K562 (cell line): ENCODE results near the gene STARD13. TPM values are rescaled to one million over a fixed set of nuclear protein-coding genes. Genes with fewer than 3 reads are reported as not detected.

Source experiments
- ATAC-seq: fragments of 200-7000 bp; cut with Tn5 transposase; 3 replicates; pipeline ENCODE4 v1.9.1; 2020; ENCODE audit warnings: moderate library complexity
- BruUV-seq: library from RNA; stranded (reverse); fragments of 400-500 nt; replicated peaks from 2 replicates; lab custom pipeline; 2021; lab: Mats Ljungman, UMichigan
- CTCF ChIA-PET: fragments of 300-600 bp; formaldehyde crosslinking; extraction: SDS; loops from one replicate; lab custom pipeline; 2021; ENCODE audit warnings: low intra/inter-chr PET ratio; lab: Yijun Ruan, JAX
- POLR2A ChIA-PET: fragments of 300-600, 350-650 bp; sonication (Branson Sonifier 250); formaldehyde crosslinking; extraction: SDS; loops from one replicate; lab custom pipeline; 2021; ENCODE audit warnings: antibody characterized with exemption, inconsistent platforms; lab: Yijun Ruan, JAX
- DNase-seq, 4 experiments: peaks; one replicate each; pipeline versions ENCODE4 v3.0.0 to v3.0.0-alpha.2; 2011 to 2018; ENCODE audit warnings: low spot score in 3 of 4, mixed read lengths in 3 of 4; ENCODE audit errors: extremely low read depth in 1 of 4
- FAIRE-seq: peaks from 2 replicates; lab custom pipeline; 2011; peaks lifted over from hg19 to GRCh38; lab: Jason Lieb, UNC
- H2AFZ ChIP-seq: 2 replicates; pipeline ENCODE4 v1.6.0; 2011; ENCODE audit warnings: low read depth, low read length, control low read depth, inconsistent platforms
- H3K27ac ChIP-seq: fragments of 200-600 bp; 3 replicates; pipeline ENCODE4 v1.8.0; 2011; ENCODE audit warnings: low read depth, mild to moderate bottlenecking, control low read depth, inconsistent platforms, low read length, moderate library complexity, mixed read lengths; ENCODE audit errors: extremely low read depth
- H3K27me3 ChIP-seq, 2 experiments: fragments of 300-600 bp in 1 of 2; 2 replicates in 1 of 2; 3 replicates in 1 of 2; pipeline versions ENCODE4 v1.6.0 to v1.8.0; 2011; ENCODE audit warnings: inconsistent platforms in 2 of 2, low read length in 2 of 2, mild to moderate bottlenecking in 1 of 2, mixed read lengths in 1 of 2, moderate library complexity in 1 of 2; ENCODE audit not compliant: control insufficient read depth in 2 of 2, insufficient read depth in 2 of 2
- H3K36me3 ChIP-seq: fragments of 300-600 bp; 3 replicates; pipeline ENCODE4 v1.8.0; 2011; ENCODE audit warnings: mild to moderate bottlenecking, low read length, inconsistent platforms; ENCODE audit not compliant: control insufficient read depth, insufficient read depth
- H3K4me1 ChIP-seq, 2 experiments: fragments of 200-600 bp in 1 of 2; replicated peaks in 1 of 2; 2 replicates in 1 of 2; 3 replicates in 1 of 2; pipeline versions ENCODE4 v1.5.1 to v1.8.0; 2011; ENCODE audit warnings: inconsistent platforms in 2 of 2, low read length in 2 of 2, mild to moderate bottlenecking in 1 of 2, mixed read lengths in 1 of 2, moderate library complexity in 1 of 2; ENCODE audit not compliant: control insufficient read depth in 2 of 2, insufficient read depth in 2 of 2
- H3K4me2 ChIP-seq: 2 replicates; pipeline ENCODE4 v1.6.1; 2011; ENCODE audit warnings: low read length, control low read depth, inconsistent platforms, mixed read lengths; ENCODE audit not compliant: insufficient read depth
- H3K4me3 ChIP-seq: fragments of 200-600 bp; sonication (generic), shearing (Covaris generic); 2 replicates; pipeline ENCODE4 v1.5.1; 2016; ENCODE audit warnings: control low read depth, inconsistent platforms
- H3K79me2 ChIP-seq: fragments of 200-600 bp; 3 replicates; pipeline ENCODE4 v1.8.0; 2011; ENCODE audit warnings: low read length, inconsistent platforms; ENCODE audit not compliant: control insufficient read depth, insufficient read depth
- H3K9ac ChIP-seq, 2 experiments: 2 replicates each; pipeline versions ENCODE4 v1.6.0 to v1.6.1; 2011; ENCODE audit warnings: low read depth in 2 of 2, low read length in 2 of 2, control low read depth in 1 of 2, inconsistent platforms in 1 of 2, mild to moderate bottlenecking in 1 of 2, mixed read lengths in 1 of 2; ENCODE audit not compliant: insufficient read depth in 1 of 2
- H3K9me1 ChIP-seq: one replicate; pipeline ENCODE4 v1.6.0; 2011; ENCODE audit warnings: inconsistent platforms, mild to moderate bottlenecking, low read length, moderate library complexity; ENCODE audit not compliant: control insufficient read depth, insufficient read depth
- H3K9me3 ChIP-seq: replicated peaks from 2 replicates; pipeline ENCODE4 v1.5.1; 2011; ENCODE audit warnings: low read depth, low read length, inconsistent platforms; ENCODE audit not compliant: control insufficient read depth, insufficient read depth
- H4K20me1 ChIP-seq: replicated peaks from 2 replicates; pipeline ENCODE4 v1.6.1; 2011; ENCODE audit warnings: low read length, inconsistent platforms, mixed read lengths; ENCODE audit not compliant: control insufficient read depth, insufficient read depth
- ARHGAP35 ChIP-seq: fragments of 450-650 bp; IDR thresholded peaks from 2 replicates; pipeline ENCODE4 v1.6.1; 2018; ENCODE audit not compliant: partially characterized antibody
- EWSR1 ChIP-seq: fragments of 450-650 bp; IDR thresholded peaks from 2 replicates; pipeline ENCODE4 v1.6.1; 2018; ENCODE audit warnings: borderline replicate concordance, mild to moderate bottlenecking, low read depth, moderate library complexity; ENCODE audit not compliant: partially characterized antibody
- NCOR1 ChIP-seq: fragments of 450-650 bp; IDR thresholded peaks from 2 replicates; pipeline ENCODE4 v1.6.1; 2016; ENCODE audit warnings: mild to moderate bottlenecking, moderate library complexity
- PML ChIP-seq: IDR thresholded peaks from 2 replicates; pipeline ENCODE4 v1.6.1; 2012; ENCODE audit warnings: low read length, inconsistent platforms
- RBM25 ChIP-seq: fragments of 200-400 bp; formaldehyde crosslinking; IDR thresholded peaks from 2 replicates; pipeline ENCODE4 v1.6.1; 2018; ENCODE audit warnings: low read length, low read depth, moderate library complexity; ENCODE audit not compliant: severe bottlenecking
- RBM39 ChIP-seq: fragments of 200-400 bp; formaldehyde crosslinking; optimal IDR thresholded peaks from 2 replicates; pipeline ENCODE3; 2018; ENCODE audit warnings: low read depth, low read length
- ZNF12 ChIP-seq: sonication (generic); formaldehyde crosslinking; IDR thresholded peaks from 2 replicates; pipeline ENCODE4 v1.4.0; 2020; ENCODE audit warnings: mild to moderate bottlenecking, missing genetic modification reagents
- ZNF668 ChIP-seq: fragments of 250-450 bp; sonication (Bioruptor Pico); IDR thresholded peaks from 2 replicates; pipeline ENCODE4 v1.8.0; 2022; ENCODE audit warnings: mild to moderate bottlenecking, inconsistent platforms
- ZNF695 ChIP-seq: fragments of 450-650 bp; formaldehyde crosslinking; IDR thresholded peaks from 2 replicates; pipeline ENCODE4 v1.4.0; 2020; ENCODE audit warnings: mild to moderate bottlenecking, moderate library complexity
- WGBS: fragments of 100-300 bp; shearing (Covaris generic); methylation state at CpG from one replicate; pipeline ENCODE4 v1.1.6; 2016; ENCODE audit warnings: low coverage, mixed read lengths; ENCODE audit not compliant: insufficient coverage; ENCODE audit errors: missing lambda C conversion rate; 5-methylcytosine and 5-hydroxymethylcytosine counted together
- in situ Hi-C: fragments of 300-500 bp; cut with MboI; formaldehyde crosslinking; loops from 4 replicates; pipeline ENCODE4 v1.15.0; 2018; ENCODE audit warnings: inconsistent platforms, mixed read lengths
- intact Hi-C: fragments of 100-400 bp; cut with micrococcal nuclease; formaldehyde crosslinking; loops from 2 replicates; pipeline ENCODE4 v1.14.2; 2022
- polyA plus RNA-seq, 8 experiments: library from polyadenylated mRNA; depleted of rRNA in 4 of 8; stranded (reverse) in 5 of 8; unstranded in 3 of 8; fragments of >200 nt; fragmentation: Nextera tagmentation in 2 of 8; fragmentation: Illumina TruSeq in 1 of 8; extraction: Ambion mirVana in 2 of 8; extraction: Trizol in 1 of 8; gene quantifications; 2 replicates each; pipeline versions ENCODE4 v1.2.1 to v1.2.3, GENCODE V29; 2011 to 2014; ENCODE audit warnings: inconsistent platforms in 1 of 8, missing spikeins in 1 of 8
- total RNA-seq, 7 experiments: library from RNA; depleted of rRNA in 6 of 7; stranded (reverse); fragments of >200 nt in 6 of 7; fragmentation: Illumina TruSeq in 2 of 7; extraction: Trizol in 2 of 7; gene quantifications; 2 replicates each; pipeline versions ENCODE4 v1.2.1 to v1.2.3, GENCODE V29; 2011 to 2021; ENCODE audit warnings: low replicate concordance in 1 of 7
- TF ChIP-seq, protein P1 (sequence below): fragments of 450-650 bp; IDR thresholded peaks from 2 replicates; pipeline ENCODE4 v1.6.1; 2017; ENCODE audit warnings: mild to moderate bottlenecking, moderate library complexity

Gene STARD13
- total and polyA plus RNA-seq, 9 of the 15 experiments (the other 6 are each of a cell fraction or from before 2014, with no cell fraction given): 0.11 TPM; not detected in 8

GRCh38 chr13:33224686-33225085 lies 60.9 kb downstream of the STARD13 start (continued):
- TF ChIP-seq, protein P1, sequence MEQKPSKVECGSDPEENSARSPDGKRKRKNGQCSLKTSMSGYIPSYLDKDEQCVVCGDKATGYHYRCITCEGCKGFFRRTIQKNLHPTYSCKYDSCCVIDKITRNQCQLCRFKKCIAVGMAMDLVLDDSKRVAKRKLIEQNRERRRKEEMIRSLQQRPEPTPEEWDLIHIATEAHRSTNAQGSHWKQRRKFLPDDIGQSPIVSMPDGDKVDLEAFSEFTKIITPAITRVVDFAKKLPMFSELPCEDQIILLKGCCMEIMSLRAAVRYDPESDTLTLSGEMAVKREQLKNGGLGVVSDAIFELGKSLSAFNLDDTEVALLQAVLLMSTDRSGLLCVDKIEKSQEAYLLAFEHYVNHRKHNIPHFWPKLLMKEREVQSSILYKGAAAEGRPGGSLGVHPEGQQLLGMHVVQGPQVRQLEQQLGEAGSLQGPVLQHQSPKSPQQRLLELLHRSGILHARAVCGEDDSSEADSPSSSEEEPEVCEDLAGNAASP: no peak
- TF ChIP-seq EWSR1: no peak
- TF ChIP-seq PML: no peak

DNA sequence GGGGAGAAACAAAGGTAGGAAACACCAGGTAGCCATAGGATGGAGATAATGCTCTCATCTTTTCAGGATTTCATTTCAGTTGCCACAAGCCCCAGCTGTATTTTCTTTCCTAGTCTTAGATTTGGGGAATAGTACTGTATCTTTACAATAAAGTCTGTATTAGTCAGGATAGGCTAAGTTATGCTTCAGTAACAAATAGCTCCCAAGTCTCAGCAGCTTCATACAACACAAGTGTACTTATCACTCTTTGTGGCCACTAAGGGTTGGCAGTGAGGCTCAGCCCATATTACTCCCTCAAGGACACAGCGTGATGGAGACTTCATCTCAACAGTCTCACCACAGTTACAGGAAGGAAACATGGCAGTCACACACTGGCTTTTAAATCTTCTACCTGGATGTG lies 61.4 kb downstream of the STARD13 start:
- no peak overlapping the region for H3K4me2 ChIP-seq
- no peaks in the 10 kb centered on the region for H3K79me2 ChIP-seq
- no peaks in the 10 kb centered on the region for H3K27me3 ChIP-seq
- H3K27ac ChIP-seq: no peak overlapping the region
- no peaks in the 10 kb centered on the region for H3K4me1 ChIP-seq
- no peak for ATAC-seq
- POLR2A ChIA-PET: no interaction called here
- no peak for DNase-seq
- no TSS peak for BruUV-seq
- H3K9me1 ChIP-seq: no peaks in the 10 kb centered on the region
- intact Hi-C loops (no loop called here), in situ Hi-C loops (no loop called here)
- no peaks in the 10 kb centered on the region for H4K20me1 ChIP-seq
- no peak overlapping the region for H3K4me3 ChIP-seq
- no peak overlapping the region for H2AFZ ChIP-seq
- FAIRE-seq: no peak
- H3K9ac ChIP-seq: no peak overlapping the region
- H3K9me3 ChIP-seq: no peaks in the 10 kb centered on the region
- CTCF ChIA-PET: no interaction called here
- TF ChIP-seq ARHGAP35: no peak
- TF ChIP-seq NCOR1: no peak
- no peak for TF ChIP-seq ZNF668 (CRISPR knock-in tag)
- no peak for TF ChIP-seq RBM39
- peak; percentile 94 for TF ChIP-seq ZNF12 (CRISPR knock-in tag)
- TF ChIP-seq ZNF695: no peak
- peak; percentile 26 for TF ChIP-seq RBM25
- WGBS: 0% methylated on average over 1 of the region's 1 CpG
- no peaks in the 10 kb centered on the region for H3K36me3 ChIP-seq
